Uterus (tissue), 4 donors: ENCODE data around the gene CYP4F8. TPM values are rescaled to one million over a fixed set of nuclear protein-coding genes. Genes with fewer than 3 reads are reported as not detected.
"Not testable (repeated sequence)": the region's sequence is repeated elsewhere in the genome, so short reads cannot be mapped to it uniquely, and the experiment has no call there.

ENCODE experiments used
- DNase-seq, 2 donors: peaks; one replicate each; pipeline ENCODE4 v3.0.0-alpha.2; 2019 to 2020
- H3K27ac ChIP-seq, 2 donors: fragments of 200-600 bp; sonication (generic); 1 replicate in 1 of 2; 2 replicates in 1 of 2; pipeline ENCODE4 v1.5.1; 2016 to 2018
- H3K27me3 ChIP-seq, 2 donors: fragments of 200-600 bp; sonication (generic); one replicate each; pipeline ENCODE4 v1.5.1; 2018 to 2019; ENCODE audit warnings: control low read depth in 1 of 2
- H3K36me3 ChIP-seq, 2 donors: fragments of 200-600 bp; sonication (generic); one replicate each; pipeline ENCODE4 v1.5.1; 2019; ENCODE audit warnings: control low read depth in 1 of 2
- H3K4me1 ChIP-seq, 2 donors: fragments of 200-600 bp; sonication (generic); one replicate each; pipeline ENCODE4 v1.5.1; 2018 to 2019; ENCODE audit warnings: control low read depth in 1 of 2
- H3K4me3 ChIP-seq, 2 donors: fragments of 200-600 bp; sonication (generic); 1 replicate in 1 of 2; 2 replicates in 1 of 2; pipeline ENCODE4 v1.5.1; 2018 to 2019; ENCODE audit warnings: mild to moderate bottlenecking in 1 of 2
- H3K9me3 ChIP-seq, 2 donors: fragments of 200-600 bp; sonication (generic); one replicate each; pipeline ENCODE4 v1.5.1; 2019; ENCODE audit warnings: control low read depth in 1 of 2
- POLR2A ChIP-seq, 2 donors: fragments of 450-650 bp; IDR thresholded peaks; one replicate each; pipeline ENCODE4 v1.6.1; 2016; ENCODE audit warnings: antibody characterized with exemption in 2 of 2, mild to moderate bottlenecking in 1 of 2, moderate library complexity in 1 of 2
- intact Hi-C: fragments of 100-400 bp; cut with DNase I; formaldehyde crosslinking; loops from one replicate; pipeline ENCODE4 v1.15.1; 2023; ENCODE audit warnings: low total_unique reads
- small RNA-seq: library from RNA; depleted of rRNA; stranded (forward); fragments of <200 nt; gene quantifications from one replicate; pipeline ENCODE3, GENCODE V24; 2016
- total RNA-seq, 4 donors: library from RNA; depleted of rRNA in 3 of 4; stranded (reverse); fragments of >200 nt in 3 of 4; gene quantifications; one replicate each; pipeline versions ENCODE4 v1.1.0 to v1.2.4, GENCODE V29; 2014 to 2023
- TF ChIP-seq, protein P1 (sequence below), 4 experiments: fragments of 200-600 bp in 2 of 4; fragments of 450-650 bp in 2 of 4; sonication (generic) in 2 of 4; IDR thresholded peaks; one replicate each; pipeline ENCODE4 v1.5.1; 2016 to 2019; ENCODE audit warnings: antibody characterized with exemption in 4 of 4, mild to moderate bottlenecking in 2 of 4, moderate library complexity in 1 of 4
- donor health status: DM: yes; HTN: yes; CAD: no.

Gene CYP4F8
- total RNA-seq, 4 donors from 2014 or later, result 1.5 TPM; not detected in 3

DNA sequence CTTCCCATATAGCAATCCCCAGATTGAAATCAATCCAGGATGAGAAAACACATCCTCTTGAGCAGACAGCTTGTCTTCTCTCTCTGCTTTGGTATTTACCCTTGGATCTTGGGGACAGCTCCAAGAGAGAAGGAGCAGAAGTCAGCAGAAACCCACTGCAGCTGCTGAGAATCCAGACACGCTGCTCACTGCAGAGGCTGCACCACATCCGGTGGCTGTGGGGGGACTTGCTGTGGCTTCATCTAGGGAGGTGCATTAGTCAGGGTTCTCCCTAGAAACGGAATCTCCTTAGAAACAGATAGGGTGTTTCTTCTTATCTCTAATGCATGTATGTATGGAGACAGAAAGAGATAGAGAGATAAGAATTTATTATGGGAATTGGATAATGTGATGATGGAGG, 60.5 kb downstream of the CYP4F8 start:
- TF ChIP-seq, protein P1, sequence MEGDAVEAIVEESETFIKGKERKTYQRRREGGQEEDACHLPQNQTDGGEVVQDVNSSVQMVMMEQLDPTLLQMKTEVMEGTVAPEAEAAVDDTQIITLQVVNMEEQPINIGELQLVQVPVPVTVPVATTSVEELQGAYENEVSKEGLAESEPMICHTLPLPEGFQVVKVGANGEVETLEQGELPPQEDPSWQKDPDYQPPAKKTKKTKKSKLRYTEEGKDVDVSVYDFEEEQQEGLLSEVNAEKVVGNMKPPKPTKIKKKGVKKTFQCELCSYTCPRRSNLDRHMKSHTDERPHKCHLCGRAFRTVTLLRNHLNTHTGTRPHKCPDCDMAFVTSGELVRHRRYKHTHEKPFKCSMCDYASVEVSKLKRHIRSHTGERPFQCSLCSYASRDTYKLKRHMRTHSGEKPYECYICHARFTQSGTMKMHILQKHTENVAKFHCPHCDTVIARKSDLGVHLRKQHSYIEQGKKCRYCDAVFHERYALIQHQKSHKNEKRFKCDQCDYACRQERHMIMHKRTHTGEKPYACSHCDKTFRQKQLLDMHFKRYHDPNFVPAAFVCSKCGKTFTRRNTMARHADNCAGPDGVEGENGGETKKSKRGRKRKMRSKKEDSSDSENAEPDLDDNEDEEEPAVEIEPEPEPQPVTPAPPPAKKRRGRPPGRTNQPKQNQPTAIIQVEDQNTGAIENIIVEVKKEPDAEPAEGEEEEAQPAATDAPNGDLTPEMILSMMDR (IDR thresholded peaks at IDR 0.05), result no peak
- H3K36me3 ChIP-seq, result no peaks in the 10 kb centered on the region
- no peaks in the 10 kb centered on the region for H3K27me3 ChIP-seq
- H3K27ac ChIP-seq, result no peak overlapping the region
- intact Hi-C loops, result no loop called here
- H3K9me3 ChIP-seq, result no peaks in the 10 kb centered on the region
- H3K4me3 ChIP-seq, result no peak overlapping the region
- peaks cover 0 to 5% of the 10 kb centered on the region in 2 donors for H3K4me1 ChIP-seq
- no peak for DNase-seq

- no peaks in the 10 kb centered on the region for H3K4me1 ChIP-seq
- no peak overlapping the region for H3K27ac ChIP-seq
- H3K27me3 ChIP-seq, result no peaks in the 10 kb centered on the region
- TF ChIP-seq POLR2A (IDR thresholded peaks at IDR 0.05), result no peak
- TF ChIP-seq, protein P1 (IDR thresholded peaks at IDR 0.05), result no peak
- H3K9me3 ChIP-seq, result no peaks in the 10 kb centered on the region
- no peak overlapping the region for H3K4me3 ChIP-seq
- intact Hi-C loops, result no loop called here
- no peaks in the 10 kb centered on the region for H3K36me3 ChIP-seq
- no peak for DNase-seq
Observed at GRCh38 chr19:15679089-15679488, 64.1 kb downstream of the CYP4F8 start.

GRCh38 chr19:15679865-15680264, 64.8 kb downstream of the CYP4F8 start:
- H3K4me3 ChIP-seq, DNase-seq, H3K27ac ChIP-seq, H3K27me3 ChIP-seq, H3K4me1 ChIP-seq, H3K36me3 ChIP-seq, H3K9me3 ChIP-seq, intact Hi-C loops: not testable (repeated sequence)

Small RNAs within 50 kb of the gene (small RNA-seq; reads per million reads assigned to genes)
- not detected for gene AD000091.1

Other genes with a start within 250 kb of the CYP4F8 start
- 10 to 100 TPM; 17.1 to 55.6 (median 39.2) TPM for gene AKAP8, start 235.4 kb upstream of the CYP4F8 start, total RNA-seq
- 100 to 1,000 TPM in 2 of 4 donors, 10 to 100 TPM in 2; 82.4 to 157 (median 117) TPM for gene AKAP8L, start 196.2 kb upstream of the CYP4F8 start, total RNA-seq
- 10 to 100 TPM in 1 of 4 donors, 1 to 10 TPM in 3; 6.5 to 53.9 (median 8.5) TPM for gene WIZ, start 165.3 kb upstream of the CYP4F8 start, total RNA-seq
- gene RASAL3, start 150.7 kb upstream of the CYP4F8 start, total RNA-seq, result 1 to 10 TPM in 2 of 4 donors, under 1 TPM in 1, not detected in 1; 0.51 to 4.3 (median 1.1) TPM
- not detected for gene PGLYRP2, start 135.7 kb upstream of the CYP4F8 start, total RNA-seq
- not detected for gene CYP4F22, start 106.7 kb upstream of the CYP4F8 start, total RNA-seq
- under 1 TPM in 2 of 4 donors, not detected in 2; 0.41 to 0.70 TPM for gene CYP4F3, start 25.7 kb downstream of the CYP4F8 start, total RNA-seq
- gene CYP4F12, start 57.9 kb downstream of the CYP4F8 start, total RNA-seq, result 10 to 100 TPM; 13.5 to 41.5 (median 26.5) TPM
- not detected for gene OR10H2, start 112.8 kb downstream of the CYP4F8 start, total RNA-seq
- not detected for gene OR10H3, start 122.8 kb downstream of the CYP4F8 start, total RNA-seq
- not detected for gene OR10H5, start 172.4 kb downstream of the CYP4F8 start, total RNA-seq
- gene OR10H1, start 200.4 kb downstream of the CYP4F8 start, total RNA-seq, result not detected